Transverse colon (tissue), 4 donors: Measurements from ENCODE around the gene LTBP4. TPM values are rescaled to one million over a fixed set of nuclear protein-coding genes. Genes with fewer than 3 reads are reported as not detected.
A peak's percentile ranks its signal among the peaks of the same experiment; 100 is the strongest.
"Not testable (repeated sequence)": the region's sequence is repeated elsewhere in the genome, so short reads cannot be mapped to it uniquely, and the experiment has no call there.

ENCODE experiments used
- DNase-seq: peaks from one replicate; pipeline ENCODE4 v3.0.0-alpha.2; 2019
- H3K27ac ChIP-seq, 4 donors: fragments of 200-600 bp; sonication (generic); 2 replicates each; pipeline ENCODE4 v1.5.1; 2016 to 2018; ENCODE audit warnings: inconsistent platforms in 4 of 4
- H3K27me3 ChIP-seq: fragments of 200-600 bp; sonication (generic); 2 replicates; pipeline ENCODE4 v1.5.1; 2017; ENCODE audit warnings: inconsistent platforms
- H3K36me3 ChIP-seq, 4 donors: fragments of 200-600 bp; sonication (generic); 2 replicates each; pipeline ENCODE4 v1.5.1; 2017 to 2019; ENCODE audit warnings: inconsistent platforms in 4 of 4
- H3K4me1 ChIP-seq, 4 donors: fragments of 200-600 bp; sonication (generic); 2 replicates each; pipeline ENCODE4 v1.5.1; 2017 to 2020; ENCODE audit warnings: inconsistent platforms in 4 of 4
- H3K4me3 ChIP-seq, 4 donors: fragments of 200-600 bp; sonication (generic); 1 replicate in 1 of 4; 2 replicates in 3 of 4; pipeline versions ENCODE4 v1.5.1 to v1.6.1; 2017 to 2019; ENCODE audit warnings: inconsistent platforms in 4 of 4
- H3K9me3 ChIP-seq, 2 donors: fragments of 200-600 bp; sonication (generic); 2 replicates each; pipeline ENCODE4 v1.5.1; 2017 to 2019; ENCODE audit warnings: inconsistent platforms in 2 of 2
- CTCF ChIP-seq, 5 experiments: fragments of 200-600 bp in 3 of 5; fragments of 450-650 bp in 2 of 5; sonication (generic) in 3 of 5; IDR thresholded peaks; 1 replicate in 2 of 5; 2 replicates in 3 of 5; pipeline ENCODE4 v1.5.1; 2016 to 2017; ENCODE audit warnings: antibody characterized with exemption in 5 of 5, inconsistent platforms in 3 of 5, mild to moderate bottlenecking in 2 of 5, moderate library complexity in 1 of 5
- EP300 ChIP-seq: sonication (generic); formaldehyde crosslinking; IDR thresholded peaks from one replicate; pipeline ENCODE4 v1.6.1; 2017; ENCODE audit warnings: antibody characterized with exemption, low read depth
- POLR2A ChIP-seq: fragments of 450-650 bp; IDR thresholded peaks from one replicate; pipeline ENCODE4 v1.6.1; 2016; ENCODE audit warnings: antibody characterized with exemption, mild to moderate bottlenecking, moderate library complexity
- POLR2AphosphoS5 ChIP-seq, 3 donors: sonication (generic); formaldehyde crosslinking; IDR thresholded peaks; one replicate each; pipeline ENCODE4 v1.6.1; 2016; ENCODE audit warnings: antibody characterized with exemption in 3 of 3
- WGBS, 2 donors: methylation state at CpG; one replicate each; pipeline ENCODE4 v1.1.5; 2018; ENCODE audit warnings: low coverage in 1 of 2; 5-methylcytosine and 5-hydroxymethylcytosine counted together
- in situ Hi-C, 4 donors: fragments of 200-750 bp; cut with MboI; loops; one replicate each; pipeline versions ENCODE4 v1.15.0 to v1.15.1; 2017; ENCODE audit warnings: low sequenced_read_pairs in 3 of 4, low pct_ligation_motif_present in 1 of 4, low pct_unique_long_range_greater_than_20kb in 1 of 4
- intact Hi-C: fragments of 100-400 bp; cut with DNase I; formaldehyde crosslinking; loops from one replicate; pipeline ENCODE4 v1.15.1; 2023; ENCODE audit warnings: low total_unique reads
- total RNA-seq, 4 donors: library from RNA; depleted of rRNA; stranded (reverse); fragments of >200 nt; gene quantifications; one replicate each; pipeline ENCODE4 v1.1.0, GENCODE V29; 2016

The LTBP4 gene
- total RNA-seq, 4 donors from 2014 or later = 122 to 477 (median 253) TPM

- TF ChIP-seq POLR2A = no peak
- no peak for TF ChIP-seq EP300
- TF ChIP-seq POLR2AphosphoS5 (IDR thresholded peaks at IDR 0.05) = no peak
- TF ChIP-seq CTCF (IDR thresholded peaks at IDR 0.05) = no peak
- Histone ChIP-seq H3K27me3 (no peaks in the 10 kb centered on the region), H3K36me3 (peaks cover 0 to 21% (median 5%) of the 10 kb centered on the region in 4 donors), H3K4me3 (no peak overlapping the region), H3K9me3 (no peaks in the 10 kb centered on the region), H3K4me1 (no peaks in the 10 kb centered on the region), H3K27ac (no peak overlapping the region)
- in situ Hi-C loops (no loop called here), intact Hi-C loops (no loop called here)
- DNase-seq = no peak
- 92 to 100% methylated on average over 1 to 24 of the region's 24 CpGs for WGBS, 2 donors
Observed at GRCh38 chr19:40621966-40622772, 21.0 kb downstream of the LTBP4 start.

- in situ Hi-C loops (no loop called here), intact Hi-C loops (no loop called here)
- Histone ChIP-seq H3K27ac (no peak overlapping the region), H3K4me1 (no peaks in the 10 kb centered on the region), H3K9me3 (no peaks in the 10 kb centered on the region), H3K4me3 (no peak overlapping the region), H3K27me3 (no peaks in the 10 kb centered on the region), H3K36me3 (peaks cover 0 to 21% (median 5%) of the 10 kb centered on the region in 4 donors)
- DNase-seq = no peak
- 84% methylated on average over 7 of the region's 7 CpGs; no CpG with 5 or more reads in 1 of the 2 donors for WGBS, 2 donors
- TF ChIP-seq POLR2AphosphoS5 (IDR thresholded peaks at IDR 0.05) (no peak), CTCF (IDR thresholded peaks at IDR 0.05) (no peak), EP300 (no peak), POLR2A (no peak)
Observed at GRCh38 chr19:40622773-40623075, 21.6 kb downstream of the LTBP4 start.

- H3K36me3 ChIP-seq = peaks cover 0 to 21% (median 5%) of the 10 kb centered on the region in 4 donors
- peak overlapping the region in 1 of 4 donors; percentile 24 for H3K27ac ChIP-seq
- no peaks in the 10 kb centered on the region for H3K9me3 ChIP-seq
- no peaks in the 10 kb centered on the region for H3K27me3 ChIP-seq
- in situ Hi-C loops (no loop called here), intact Hi-C loops (no loop called here)
- no peak overlapping the region for H3K4me3 ChIP-seq
- H3K4me1 ChIP-seq = no peaks in the 10 kb centered on the region
- DNase-seq = peak; percentile 85
- no peak for TF ChIP-seq POLR2A
- no peak for TF ChIP-seq CTCF (IDR thresholded peaks at IDR 0.05)
- TF ChIP-seq POLR2AphosphoS5 (IDR thresholded peaks at IDR 0.05) = no peak
- no peak for TF ChIP-seq EP300
- 60% methylated on average over 40 of the region's 41 CpGs; no CpG with 5 or more reads in 1 of the 2 donors for WGBS, 2 donors
Observed at GRCh38 chr19:40623403-40624251, 22.5 kb downstream of the LTBP4 start.

- Histone ChIP-seq H3K27ac (peak overlapping the region in 1 of 4 donors; percentile 24), H3K36me3 (peaks cover 0 to 21% (median 5%) of the 10 kb centered on the region in 4 donors)
- H3K9me3 ChIP-seq, in situ Hi-C loops, H3K4me1 ChIP-seq, intact Hi-C loops, H3K27me3 ChIP-seq, DNase-seq, H3K4me3 ChIP-seq: not testable (repeated sequence)
- 82 to 96% methylated on average over 5 to 14 of the region's 14 CpGs for WGBS, 2 donors
Observed at GRCh38 chr19:40624369-40625153, 23.4 kb downstream of the LTBP4 start.
